H1 (cell line): ENCODE results near the gene TMUB2. TPM values are rescaled to one million over a fixed set of nuclear protein-coding genes. Genes with fewer than 3 reads are reported as not detected.

Experiments used
- BACH1 ChIP-seq: IDR thresholded peaks from 2 replicates; pipeline ENCODE4 v1.6.1; 2012; ENCODE audit warnings: low read length, improper control_type of control experiment
- BCL11A ChIP-seq, 2 experiments: IDR thresholded peaks; one replicate each; pipeline ENCODE4 v1.6.1; 2011; ENCODE audit warnings: low read depth in 2 of 2, low read length in 2 of 2, mild to moderate bottlenecking in 2 of 2
- BRCA1 ChIP-seq: IDR thresholded peaks from 2 replicates; pipeline ENCODE4 v1.6.1; 2012; ENCODE audit warnings: low read depth, low read length, improper control_type of control experiment
- CEBPB ChIP-seq: IDR thresholded peaks from 2 replicates; pipeline ENCODE4 v1.6.1; 2012; ENCODE audit warnings: low read depth, low read length
- CHD2 ChIP-seq: IDR thresholded peaks from 2 replicates; pipeline ENCODE4 v1.6.1; 2012; ENCODE audit warnings: low read length, improper control_type of control experiment
- EGR1 ChIP-seq: IDR thresholded peaks from 2 replicates; pipeline ENCODE4 v1.6.1; 2011; ENCODE audit warnings: low read depth, low read length, borderline replicate concordance
- EP300 ChIP-seq, 2 experiments: IDR thresholded peaks; 1 replicate in 1 of 2; 2 replicates in 1 of 2; pipeline ENCODE4 v1.6.1; 2011 to 2012; ENCODE audit warnings: low read depth in 2 of 2, low read length in 2 of 2, mild to moderate bottlenecking in 2 of 2, borderline replicate concordance in 1 of 2, inconsistent platforms in 1 of 2, moderate library complexity in 1 of 2
- FOSL1 ChIP-seq: IDR thresholded peaks from 2 replicates; pipeline ENCODE4 v1.6.1; 2011; ENCODE audit warnings: mild to moderate bottlenecking, low read depth, low read length, moderate library complexity; ENCODE audit not compliant: insufficient read depth
- GTF2F1 ChIP-seq: IDR thresholded peaks from 2 replicates; pipeline ENCODE4 v1.6.1; 2012; ENCODE audit warnings: low read depth, low read length, improper control_type of control experiment, borderline replicate concordance
- HDAC2 ChIP-seq, 2 experiments: fragments of 300-600 bp in 1 of 2; sonication (generic) in 1 of 2; IDR thresholded peaks; 2 replicates each; pipeline ENCODE4 v1.6.1; 2011 to 2012; ENCODE audit warnings: low read depth in 2 of 2, low read length in 2 of 2, mild to moderate bottlenecking in 2 of 2, moderate library complexity in 2 of 2, borderline replicate concordance in 1 of 2, inconsistent platforms in 1 of 2
- JUND ChIP-seq: IDR thresholded peaks from 2 replicates; pipeline ENCODE4 v1.6.1; 2011; ENCODE audit warnings: mild to moderate bottlenecking, improper control_type of control experiment, low read length
- KDM5A ChIP-seq: fragments of 200-600 bp; IDR thresholded peaks from 2 replicates; pipeline ENCODE4 v1.7.1; 2012; ENCODE audit warnings: mild to moderate bottlenecking, low read length, inconsistent platforms, mixed read lengths
- MAX ChIP-seq: IDR thresholded peaks from 2 replicates; pipeline ENCODE4 v1.6.1; 2012; ENCODE audit warnings: inconsistent platforms
- NRF1 ChIP-seq: IDR thresholded peaks from 2 replicates; pipeline ENCODE4 v1.6.1; 2011; ENCODE audit warnings: mild to moderate bottlenecking, low read depth, low read length, improper control_type of control experiment
- PHF8 ChIP-seq: fragments of 200-600 bp; sonication (generic); conservative IDR thresholded peaks from 2 replicates; pipeline ENCODE4 v1.7.1; 2012; ENCODE audit warnings: low read depth, mild to moderate bottlenecking, inconsistent platforms, low read length, moderate library complexity
- POU5F1 ChIP-seq: IDR thresholded peaks from 2 replicates; pipeline ENCODE4 v1.6.1; 2011; ENCODE audit warnings: low read depth, mild to moderate bottlenecking, low read length, moderate library complexity
- RAD21 ChIP-seq, 2 experiments: IDR thresholded peaks in 1 of 2; conservative IDR thresholded peaks in 1 of 2; 2 replicates each; pipeline ENCODE4 v1.6.1; 2011; ENCODE audit warnings: low read depth in 2 of 2, low read length in 2 of 2, improper control_type of control experiment in 1 of 2, inconsistent platforms in 1 of 2, mild to moderate bottlenecking in 1 of 2, moderate library complexity in 1 of 2
- RNF2 ChIP-seq: fragments of 200-900, 300-1000 bp; sonication (generic); IDR thresholded peaks from 2 replicates; pipeline ENCODE4 v1.7.1; 2016; ENCODE audit warnings: borderline replicate concordance, low read depth, mild to moderate bottlenecking, antibody characterized with exemption, low read length; ENCODE audit not compliant: poor library complexity, severe bottlenecking; ENCODE audit errors: missing control alignments
- SIX5 ChIP-seq: IDR thresholded peaks from 2 replicates; pipeline ENCODE4 v1.6.1; 2011; ENCODE audit warnings: mild to moderate bottlenecking, low read depth, low read length
- SP1 ChIP-seq: IDR thresholded peaks from 2 replicates; pipeline ENCODE4 v1.6.1; 2011; ENCODE audit warnings: low read depth, low read length
- TAF1 ChIP-seq: IDR thresholded peaks from 2 replicates; pipeline ENCODE4 v1.6.1; 2011; ENCODE audit warnings: mild to moderate bottlenecking, low read depth, low read length
- polyA plus RNA-seq, 7 experiments: library from polyadenylated mRNA; depleted of rRNA in 3 of 7; stranded (reverse) in 5 of 7; unstranded in 2 of 7; fragments of >200 nt in 5 of 7; fragments of 200-250 nt in 2 of 7; gene quantifications; 1 replicate in 5 of 7; 2 replicates in 1 of 7; 4 replicates in 1 of 7; pipeline versions ENCODE4 v1.2.1 to v1.2.3, GENCODE V29; 2011 to 2013; ENCODE audit warnings: missing spikeins in 2 of 7, mixed read lengths in 2 of 7
- total RNA-seq: library from RNA; stranded (reverse); fragmentation: NEBNext Ultra II Directional; extraction: Animal tissue kit (Norgen Biotek cat#: 25700); gene quantifications from 2 replicates; pipeline ENCODE4 v1.2.1, GENCODE V29; 2021

Gene TMUB2
- total and polyA plus RNA-seq, 2 of the 8 experiments (the other 6 are each of a cell fraction or from before 2014, with no cell fraction given), result 18.5 to 30.5 TPM

- TF ChIP-seq JUND, result peak; percentile 58; the same call in 1 of the 2 replicates
- TF ChIP-seq BCL11A (IDR thresholded peaks at IDR 0.05; ENCODE audit: low read depth in 2 of 2, low read length in 2 of 2), result peak in 1 of 2 experiments; percentile 9
- TF ChIP-seq CEBPB, result no peak
- TF ChIP-seq BACH1, result no peak
- TF ChIP-seq MAX, result peak; percentile 94
- TF ChIP-seq HDAC2 (IDR thresholded peaks at IDR 0.05; ENCODE audit: borderline replicate concordance in 1 of 2, low read depth in 2 of 2, low read length in 2 of 2), result peak; percentile 69 to 77; a peak in 2 of 4 replicates
- no peak for TF ChIP-seq FOSL1
- TF ChIP-seq NRF1, result no peak
- TF ChIP-seq SIX5, result no peak
- TF ChIP-seq RAD21 (IDR thresholded peaks at IDR 0.05 in 1 of 2, conservative IDR thresholded peaks at IDR 0.05 in 1 of 2; ENCODE audit: low read depth in 2 of 2, low read length in 2 of 2), result peak; percentile 89 to 96
- no peak for TF ChIP-seq CHD2
- no peak for TF ChIP-seq RNF2
- 0 out of 2 replicates have a peak, but pooled peaks have one; percentile 33 for TF ChIP-seq TAF1
- TF ChIP-seq PHF8, result 0 out of 2 replicates have a peak, but pooled peaks have one; percentile 25
- peak; percentile 88 for TF ChIP-seq EGR1
- peak; percentile 55; the same call in 1 of the 2 replicates for TF ChIP-seq SP1
- TF ChIP-seq POU5F1, result no peak
- TF ChIP-seq GTF2F1, result 0 out of 2 replicates have a peak, but pooled peaks have one; percentile 20
- 0 out of 2 replicates have a peak, but pooled peaks have one; percentile 32 for TF ChIP-seq BRCA1
- TF ChIP-seq EP300 (IDR thresholded peaks at IDR 0.05; ENCODE audit: borderline replicate concordance in 1 of 2, low read depth in 2 of 2, low read length in 2 of 2), result 0 out of 3 replicates have a peak, but pooled peaks of 1 of the 2 experiments have one; percentile 16
- TF ChIP-seq KDM5A, result no peak
These were observed 23.8 kb downstream of the TMUB2 start (continued) for GRCh38 chr17:44210342-44211192.
